GM18868 (cell line): ENCODE data around the gene IDH3G.

Source experiments
- ATAC-seq: cut with Tn5 transposase; IDR thresholded peaks from one replicate; pipeline ENCODE4 v1.9.1; 2021; ENCODE audit warnings: mild to moderate bottlenecking, moderate library complexity; ENCODE audit not compliant: unreplicated experiment

Gene IDH3G

DNA sequence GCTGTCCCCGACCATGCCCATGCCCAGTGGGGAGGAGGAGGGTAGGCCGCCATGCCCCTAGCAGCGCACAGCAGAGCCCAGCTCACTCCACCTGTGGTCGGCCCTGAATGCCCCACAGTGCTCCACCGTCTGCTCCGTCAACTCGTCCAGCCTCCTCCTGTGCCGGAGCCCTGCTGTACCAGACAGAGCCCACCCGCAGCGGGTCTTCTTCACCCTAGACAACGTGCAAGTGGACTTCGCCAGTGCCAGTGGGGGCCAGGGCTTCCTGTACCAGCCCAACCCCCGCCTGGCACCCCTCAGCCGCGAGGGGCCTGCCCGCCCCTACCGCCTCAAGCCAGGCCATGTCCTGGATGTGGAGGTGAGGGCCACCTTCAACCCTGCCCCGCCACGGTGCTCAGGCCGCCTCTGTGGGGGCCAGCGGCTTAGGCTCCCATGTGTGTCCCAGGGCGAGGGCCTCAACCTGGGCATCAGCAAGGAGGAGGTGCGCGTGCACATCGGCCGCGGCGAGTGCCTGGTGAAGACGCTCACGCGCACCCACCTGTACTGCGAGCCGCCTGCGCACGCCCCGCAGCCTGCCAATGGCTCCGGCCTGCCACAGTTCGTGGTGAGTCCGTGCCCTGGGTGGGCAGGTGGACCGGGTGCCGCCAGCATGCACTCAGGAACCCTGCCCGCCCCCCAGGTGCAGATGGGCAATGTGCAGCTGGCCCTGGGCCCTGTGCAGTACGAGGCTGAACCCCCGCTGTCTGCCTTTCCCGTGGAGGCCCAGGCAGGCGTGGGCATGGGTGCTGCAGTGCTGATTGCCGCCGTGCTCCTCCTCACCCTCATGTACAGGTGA lies 20.2 kb downstream of the IDH3G start:
- ATAC-seq: no peak

DNA sequence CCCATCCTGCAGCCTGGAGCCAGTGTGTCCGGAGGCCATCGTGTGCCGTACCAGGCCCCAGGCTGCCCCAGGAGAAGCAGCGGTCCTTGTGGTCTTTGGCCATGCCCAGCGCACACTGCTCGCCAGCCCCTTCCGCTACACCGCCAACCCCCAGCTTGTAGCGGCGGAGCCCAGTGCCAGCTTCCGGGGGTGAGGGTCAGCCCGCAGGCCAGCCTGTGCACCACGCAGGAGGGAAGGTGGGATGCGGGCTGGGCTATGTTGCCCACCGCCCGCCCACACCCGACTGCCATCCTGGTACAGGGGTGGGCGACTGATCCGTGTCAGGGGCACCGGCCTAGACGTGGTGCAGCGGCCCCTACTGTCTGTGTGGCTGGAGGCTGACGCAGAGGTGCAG lies 21.0 kb downstream of the IDH3G start:
- ATAC-seq: no peak

DNA sequence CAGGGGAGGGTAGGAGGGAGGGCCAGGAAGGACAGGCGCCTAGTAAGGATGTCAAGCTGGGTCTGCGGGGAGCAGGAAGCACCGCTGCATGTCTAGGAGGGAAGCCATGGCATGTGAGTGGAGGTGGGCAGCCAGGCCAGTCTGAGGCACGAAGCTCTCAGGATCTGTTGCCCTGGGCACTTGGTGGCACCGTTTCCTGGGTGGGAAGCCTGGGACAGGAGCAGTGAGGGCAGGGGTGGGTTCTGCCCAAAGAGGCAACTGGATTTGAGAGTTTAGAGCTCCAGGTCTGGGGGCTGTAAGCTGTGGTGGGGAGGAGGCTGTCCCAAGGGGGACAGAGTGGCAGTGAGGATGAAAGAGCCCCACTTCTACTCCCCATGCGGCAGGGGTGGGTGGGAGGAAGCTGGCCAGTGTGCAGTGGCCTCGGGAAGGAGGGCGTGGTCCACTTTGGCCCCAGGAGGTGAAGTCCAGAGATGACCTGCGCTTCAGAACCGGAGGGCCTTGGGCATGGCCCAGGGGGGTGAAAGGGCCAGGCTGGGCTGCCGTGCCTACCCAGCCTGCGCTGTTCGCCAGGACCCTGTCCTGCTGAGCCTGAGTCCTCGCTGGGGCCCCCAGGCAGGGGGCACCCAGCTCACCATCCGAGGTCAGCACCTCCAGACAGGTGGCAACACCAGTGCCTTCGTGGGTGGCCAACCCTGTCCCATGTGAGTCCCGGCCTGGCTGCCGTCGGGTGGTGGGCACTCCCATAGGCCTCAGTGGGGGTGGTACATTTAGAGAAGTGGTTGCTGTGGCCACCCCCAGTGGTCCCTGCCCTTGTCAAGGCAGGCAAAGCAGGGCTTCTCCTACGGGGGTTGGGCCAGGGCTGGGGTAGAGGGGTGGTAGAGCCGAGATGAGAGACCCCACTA lies 21.6 kb downstream of the IDH3G start:
- ATAC-seq: no peak

DNA sequence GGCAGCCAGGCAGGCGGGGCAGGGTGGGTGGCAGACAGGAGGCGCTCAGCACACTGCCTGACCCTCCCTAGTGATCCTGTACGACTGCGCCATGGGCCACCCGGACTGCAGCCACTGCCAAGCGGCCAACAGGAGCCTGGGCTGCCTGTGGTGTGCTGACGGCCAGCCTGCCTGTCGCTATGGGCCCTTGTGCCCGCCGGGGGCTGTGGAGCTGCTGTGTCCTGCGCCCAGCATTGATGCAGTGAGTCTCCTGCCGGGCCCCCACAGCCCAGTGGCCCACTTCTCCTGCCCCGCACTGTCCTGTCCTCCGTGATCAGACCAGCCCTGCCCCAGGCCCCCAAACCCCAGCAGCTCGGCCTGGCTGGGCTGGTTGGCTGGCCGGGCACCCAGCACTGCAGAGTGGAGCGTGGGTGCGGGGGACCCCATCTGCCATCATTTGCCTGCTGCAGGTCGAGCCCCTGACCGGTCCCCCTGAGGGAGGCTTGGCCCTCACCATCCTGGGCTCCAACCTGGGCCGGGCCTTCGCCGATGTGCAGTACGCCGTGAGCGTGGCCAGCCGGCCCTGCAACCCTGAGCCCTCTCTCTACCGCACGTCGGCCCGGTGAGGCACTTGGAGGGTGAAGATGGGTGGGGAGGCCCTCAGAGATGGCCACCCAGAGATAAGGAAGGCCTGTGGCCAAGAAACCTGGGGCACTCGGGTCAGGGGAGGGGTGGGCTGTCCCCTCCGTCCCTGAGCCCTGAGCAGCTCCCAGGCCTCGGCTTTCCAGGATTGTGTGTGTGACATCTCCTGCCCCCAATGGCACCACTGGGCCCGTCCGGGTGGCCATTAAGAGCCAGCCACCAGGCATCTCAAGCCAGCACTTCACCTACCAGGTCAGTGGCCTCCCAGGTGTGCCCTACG lies 22.5 kb downstream of the IDH3G start:
- no peak for ATAC-seq

DNA sequence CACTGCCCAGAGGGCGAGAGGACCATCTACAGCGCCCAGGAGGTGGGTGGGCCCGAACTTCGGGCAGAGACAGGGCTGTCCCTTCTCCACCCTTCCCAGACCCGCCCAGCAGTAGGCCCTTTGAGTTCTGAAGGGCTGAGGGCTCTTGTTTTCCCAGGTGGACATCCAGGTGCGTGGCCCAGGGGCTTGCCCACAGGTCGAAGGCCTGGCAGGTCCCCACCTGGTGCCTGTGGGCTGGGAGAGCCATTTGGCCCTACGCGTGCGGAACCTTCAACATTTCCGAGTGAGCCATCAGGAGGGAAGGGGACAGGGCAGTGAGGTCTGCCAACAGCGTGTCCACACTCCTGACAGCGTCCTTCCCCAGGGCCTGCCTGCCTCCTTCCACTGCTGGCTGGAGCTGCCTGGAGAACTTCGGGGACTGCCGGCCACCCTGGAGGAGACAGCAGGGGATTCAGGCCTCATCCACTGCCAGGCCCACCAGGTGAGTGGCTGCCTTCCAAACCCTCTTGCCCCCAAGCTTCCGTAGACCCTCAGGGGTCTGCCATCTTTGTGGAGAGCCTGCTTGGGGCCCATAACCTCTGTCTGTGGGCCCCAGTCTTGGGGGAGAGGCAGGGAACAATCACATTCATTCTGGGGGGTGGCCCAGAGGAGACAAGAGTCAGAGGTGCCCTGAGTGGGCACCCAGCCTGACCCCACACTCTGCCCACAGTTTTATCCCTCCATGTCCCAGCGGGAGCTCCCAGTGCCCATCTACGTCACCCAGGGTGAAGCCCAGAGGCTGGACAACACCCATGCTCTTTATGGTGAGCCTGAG lies 23.4 kb downstream of the IDH3G start:
- no peak for ATAC-seq

DNA sequence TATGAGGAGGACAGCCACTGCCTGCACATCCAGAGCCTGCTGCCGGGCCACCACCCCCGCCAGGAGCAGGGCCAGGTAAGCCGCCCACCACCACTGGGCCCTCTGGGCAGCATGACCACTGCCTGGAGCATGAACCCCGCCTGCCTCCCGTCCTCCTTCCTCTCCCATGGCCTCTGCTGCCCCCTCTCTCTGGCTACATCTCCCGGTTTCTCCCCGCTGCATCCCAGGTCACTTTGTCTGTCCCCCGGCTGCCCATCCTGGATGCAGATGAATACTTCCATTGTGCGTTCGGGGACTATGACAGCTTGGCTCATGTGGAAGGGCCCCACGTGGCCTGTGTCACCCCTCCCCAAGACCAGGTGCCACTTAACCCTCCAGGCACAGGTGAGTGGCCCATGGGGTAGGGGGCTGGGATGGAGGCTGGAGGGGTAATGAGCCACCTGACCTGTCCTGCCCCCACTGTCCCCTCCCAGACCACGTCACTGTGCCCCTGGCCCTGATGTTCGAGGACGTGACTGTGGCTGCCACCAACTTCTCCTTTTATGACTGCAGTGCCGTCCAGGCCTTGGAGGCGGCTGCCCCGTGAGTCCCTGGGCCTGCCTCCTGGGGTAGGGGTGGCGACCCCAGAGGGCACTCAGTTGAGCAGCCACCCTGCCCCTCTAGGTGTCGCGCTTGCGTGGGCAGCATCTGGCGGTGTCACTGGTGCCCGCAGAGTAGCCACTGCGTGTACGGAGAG lies 24.1 kb downstream of the IDH3G start:
- ATAC-seq: no peak

DNA sequence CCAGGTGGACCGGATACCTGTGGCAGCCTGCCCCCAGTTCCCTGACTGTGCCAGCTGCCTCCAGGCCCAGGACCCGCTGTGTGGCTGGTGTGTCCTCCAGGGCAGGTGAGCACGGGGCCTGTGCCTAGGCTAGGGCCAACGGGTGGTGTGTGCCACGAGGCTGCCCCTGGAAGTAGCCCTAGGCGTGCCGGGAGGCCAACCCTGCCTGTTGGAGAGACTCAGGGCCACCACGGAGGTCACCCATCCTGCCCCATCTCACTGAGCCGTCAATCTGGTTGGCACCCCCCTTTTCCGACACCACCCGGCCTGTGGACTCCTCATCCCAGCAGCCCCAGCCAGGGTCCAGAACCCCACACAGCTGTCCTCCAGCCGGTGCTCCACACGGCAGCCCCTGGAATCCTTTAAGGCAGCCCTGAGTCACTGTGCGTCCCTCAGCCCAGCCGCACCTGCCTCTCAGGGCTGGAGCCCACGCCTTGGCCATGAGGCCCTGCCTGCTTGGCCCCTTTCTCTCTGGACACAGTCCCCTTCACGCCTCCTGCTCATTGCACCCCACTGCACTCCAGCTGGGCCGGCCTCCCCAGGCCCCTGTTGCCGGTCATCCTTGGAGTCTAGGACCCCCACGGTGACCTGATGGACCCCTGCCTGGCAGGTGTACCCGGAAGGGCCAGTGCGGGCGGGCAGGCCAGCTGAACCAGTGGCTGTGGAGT lies 24.9 kb downstream of the IDH3G start:
- ATAC-seq: no peak

DNA sequence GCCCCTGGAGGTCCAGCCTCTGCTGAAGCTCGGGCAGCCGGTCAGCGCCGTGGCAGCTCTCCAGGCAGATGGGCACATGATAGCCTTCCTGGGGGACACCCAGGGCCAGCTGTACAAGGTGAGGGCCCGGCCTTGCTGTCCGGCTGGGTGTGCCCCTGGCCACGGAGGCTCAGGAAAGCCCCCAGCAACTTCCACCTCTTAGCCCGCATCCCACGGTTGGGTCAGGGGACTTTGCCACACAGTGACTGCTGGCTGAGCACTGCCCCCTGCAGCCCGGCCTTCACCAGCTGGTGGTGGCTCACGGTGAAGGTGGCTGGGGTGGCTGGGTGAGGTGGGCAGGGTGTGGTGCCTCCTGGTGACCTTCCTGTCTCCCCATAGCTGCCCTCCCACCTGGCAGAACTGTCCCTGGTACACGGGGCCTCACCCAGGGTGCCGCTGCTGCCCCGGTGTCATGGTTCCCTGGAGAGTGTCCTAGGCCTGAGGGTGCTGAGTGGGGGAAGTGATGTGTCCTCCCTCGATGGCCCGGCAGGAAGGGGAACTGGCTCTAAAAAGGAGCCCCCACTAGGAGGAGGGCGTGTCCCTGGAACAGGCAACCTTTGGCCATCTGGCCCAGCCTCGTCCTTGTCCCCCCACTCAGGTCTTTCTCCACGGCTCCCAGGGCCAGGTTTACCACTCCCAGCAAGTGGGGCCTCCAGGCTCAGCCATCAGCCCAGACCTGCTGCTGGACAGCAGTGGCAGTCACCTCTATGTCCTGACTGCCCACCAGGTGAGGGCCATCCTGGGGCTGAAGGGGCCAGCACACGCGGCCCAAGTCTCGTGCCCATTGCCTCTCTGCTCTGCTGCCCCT lies 25.6 kb downstream of the IDH3G start:
- no peak for ATAC-seq

DNA sequence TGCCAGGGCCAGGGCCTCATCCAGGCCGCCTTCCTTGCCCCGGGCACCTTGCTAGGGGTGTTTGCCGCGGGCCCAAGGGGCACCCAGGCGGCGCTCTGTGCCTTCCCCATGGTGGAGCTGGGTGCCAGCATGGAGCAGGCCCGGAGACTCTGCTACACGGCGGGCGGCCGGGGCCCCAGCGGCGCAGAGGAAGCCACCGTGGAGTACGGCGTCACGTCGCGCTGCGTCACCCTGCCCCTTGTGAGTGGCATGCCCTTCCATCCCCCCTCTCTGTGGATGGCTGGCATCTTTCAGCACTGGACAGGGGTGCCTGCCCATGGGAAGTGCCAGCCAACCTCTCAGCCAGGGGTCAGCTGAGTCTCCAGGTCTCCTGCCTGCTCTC lies 26.5 kb downstream of the IDH3G start:
- no peak for ATAC-seq

DNA sequence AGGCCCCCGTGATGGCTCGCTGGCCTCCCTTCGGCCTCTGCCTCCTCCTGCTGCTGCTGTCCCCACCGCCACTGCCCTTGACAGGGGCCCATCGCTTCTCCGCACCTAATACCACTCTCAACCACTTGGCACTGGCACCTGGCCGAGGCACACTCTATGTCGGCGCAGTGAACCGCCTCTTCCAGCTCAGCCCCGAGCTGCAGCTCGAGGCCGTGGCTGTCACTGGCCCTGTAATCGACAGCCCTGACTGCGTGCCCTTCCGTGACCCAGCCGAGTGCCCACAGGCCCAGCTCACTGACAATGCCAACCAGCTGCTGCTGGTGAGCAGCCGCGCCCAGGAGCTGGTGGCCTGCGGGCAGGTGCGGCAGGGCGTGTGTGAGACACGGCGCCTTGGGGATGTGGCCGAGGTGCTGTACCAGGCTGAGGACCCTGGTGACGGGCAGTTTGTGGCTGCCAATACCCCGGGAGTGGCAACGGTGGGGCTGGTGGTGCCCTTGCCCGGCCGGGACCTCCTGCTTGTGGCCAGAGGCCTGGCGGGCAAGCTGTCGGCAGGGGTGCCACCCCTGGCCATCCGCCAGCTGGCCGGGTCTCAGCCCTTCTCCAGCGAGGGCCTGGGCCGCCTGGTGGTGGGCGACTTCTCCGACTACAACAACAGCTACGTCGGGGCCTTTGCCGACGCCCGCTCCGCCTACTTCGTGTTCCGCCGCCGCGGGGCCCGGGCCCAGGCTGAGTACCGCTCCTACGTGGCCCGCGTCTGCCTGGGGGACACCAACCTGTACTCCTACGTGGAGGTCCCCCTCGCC lies 27.1 kb downstream of the IDH3G start:
- ATAC-seq: no peak

DNA sequence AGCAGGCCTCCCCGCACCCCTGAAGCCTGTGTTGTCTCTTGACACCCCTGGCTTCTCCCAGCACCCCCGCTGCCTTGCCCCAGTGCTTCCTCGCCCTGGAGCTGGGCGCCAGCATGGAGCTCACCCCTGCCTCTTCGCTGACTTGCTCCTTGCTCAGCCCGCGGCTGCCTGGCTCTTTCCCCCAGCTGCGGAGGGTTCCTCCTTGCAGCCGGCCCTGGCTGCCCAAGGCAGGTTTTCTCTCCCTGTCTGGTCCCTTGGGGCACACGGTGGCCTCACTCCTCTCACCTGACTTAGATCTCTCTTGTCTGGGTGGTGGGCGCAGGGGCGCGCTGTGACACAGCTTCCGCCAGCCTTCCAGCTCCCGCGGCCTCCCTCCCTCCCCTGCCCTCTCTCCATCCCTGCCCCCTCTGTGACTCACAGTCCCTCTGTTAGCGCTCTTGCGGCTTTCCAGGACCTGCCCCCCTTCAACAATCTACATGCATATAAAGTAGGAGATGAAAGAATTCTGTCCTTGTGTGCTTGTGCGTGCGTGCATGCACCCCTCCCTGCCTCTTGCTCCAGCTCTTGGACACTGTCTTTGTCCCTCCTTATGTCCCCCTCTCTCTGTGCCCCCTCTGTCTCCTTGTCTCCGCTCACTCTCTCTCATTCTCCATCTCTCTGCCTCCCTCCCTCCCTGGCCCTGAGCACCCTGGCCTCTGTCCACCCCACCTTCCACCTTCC lies 27.9 kb downstream of the IDH3G start:
- ATAC-seq: no peak

DNA sequence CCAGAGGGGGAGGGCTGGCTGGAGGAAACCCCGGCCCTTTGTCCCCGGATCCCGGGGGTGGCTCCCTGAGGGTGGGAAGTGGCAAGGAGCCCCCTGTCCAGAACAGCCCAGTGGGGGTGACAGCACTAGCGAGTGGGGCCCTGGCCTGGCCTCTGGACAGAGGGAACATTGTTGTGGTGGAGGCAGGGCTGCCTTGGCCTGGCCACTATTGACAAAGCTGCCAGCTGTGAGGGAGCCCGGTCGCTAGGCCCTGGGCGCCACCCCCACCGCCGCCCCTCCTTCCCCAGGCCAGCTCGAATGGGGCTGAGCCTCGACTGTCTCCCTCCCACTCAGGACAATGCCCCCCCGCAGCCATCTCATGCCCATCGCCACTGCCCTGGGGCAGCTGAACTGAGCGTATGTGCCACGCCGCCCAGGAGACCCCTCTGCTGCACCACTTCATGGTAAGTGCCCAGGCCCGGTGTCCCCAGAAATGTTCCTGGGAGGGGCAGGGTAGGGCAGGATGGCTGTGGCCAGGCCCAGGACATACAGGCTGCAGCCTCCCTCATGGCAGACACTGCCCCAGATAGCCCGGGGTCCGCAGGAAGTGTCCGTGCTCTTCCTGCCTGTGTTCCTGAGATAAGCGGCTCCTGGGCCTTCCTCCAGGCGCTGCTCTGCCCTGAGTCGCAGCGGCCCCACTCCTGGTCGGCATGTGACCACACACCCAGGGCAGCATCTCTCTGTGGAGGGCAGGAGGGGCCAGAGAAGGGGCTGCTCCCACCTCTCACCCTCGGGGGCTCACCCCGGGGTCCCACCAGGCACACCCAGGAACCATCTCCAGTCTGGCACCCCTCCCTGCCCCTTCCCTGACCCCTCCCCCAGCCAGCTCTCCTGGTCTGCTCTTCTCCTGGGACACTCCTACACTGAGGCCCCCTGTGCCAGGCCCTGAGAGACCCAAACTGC lies 28.8 kb downstream of the IDH3G start:
- no peak for ATAC-seq

DNA sequence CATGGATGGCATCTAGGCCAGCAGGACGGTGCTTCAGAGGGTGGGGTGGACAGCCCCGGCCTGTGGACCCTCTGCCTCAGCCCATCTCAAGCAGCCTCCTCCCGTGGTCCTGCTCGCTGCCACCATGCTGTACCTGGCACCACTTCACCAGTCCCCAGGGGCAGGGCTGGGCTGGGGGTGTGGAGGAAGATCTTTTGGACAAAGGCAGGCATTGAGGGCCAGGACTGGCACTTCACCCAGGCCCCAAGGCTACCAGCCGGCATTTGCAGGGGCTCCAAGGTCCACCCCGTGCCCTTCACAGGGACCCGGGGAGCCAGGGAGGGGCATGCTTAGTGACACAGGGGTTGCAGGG lies 29.4 kb downstream of the IDH3G start:
- ATAC-seq: no peak

DNA sequence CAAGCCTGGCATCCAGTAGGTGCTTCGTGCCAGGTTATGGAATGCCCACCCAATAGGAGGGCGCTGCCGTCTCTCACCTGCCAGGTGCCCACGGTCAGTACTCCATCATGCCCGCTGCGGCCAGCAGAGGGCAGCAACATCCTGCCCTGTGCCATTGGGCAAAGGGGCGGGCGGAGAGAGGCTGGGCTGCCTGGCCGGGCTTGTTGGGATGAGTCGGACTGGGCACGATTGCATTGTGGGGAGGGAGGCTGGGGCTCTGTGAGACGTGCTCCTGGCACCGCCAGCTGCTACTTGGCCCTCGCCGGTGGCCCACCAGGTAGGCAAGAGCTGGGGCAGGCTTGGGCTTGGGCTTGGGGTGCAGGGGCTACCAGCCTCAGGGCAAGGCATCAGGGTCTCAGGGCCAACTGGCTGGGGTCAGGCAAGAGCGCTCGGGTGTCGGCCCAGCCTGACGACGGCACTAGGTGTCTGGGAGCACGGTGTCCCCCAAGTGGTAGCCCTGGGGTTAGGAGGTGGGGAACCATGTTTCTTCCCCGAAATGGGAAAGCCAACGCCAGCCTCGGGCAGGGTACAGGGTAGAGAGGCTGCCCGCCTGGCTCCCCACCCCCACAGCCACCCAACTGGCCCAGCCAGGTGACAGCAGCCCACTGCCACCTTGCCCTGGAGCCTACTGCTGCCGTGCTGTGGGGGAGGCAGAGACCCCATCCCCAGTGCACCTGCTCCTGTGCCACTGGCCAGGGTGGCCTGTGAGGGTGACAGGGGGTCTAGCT lies 30.0 kb downstream of the IDH3G start, which contains the start of gene PLXNB3:
PLXNB3 (plus strand) TSS at position 261 of the 767 bp plus-strand sequence. CDS start 1,287 bp downstream, outside the sequence.
- ATAC-seq: no peak
